ENCODE data around the gene HAGHL. TPM values are rescaled to one million over a fixed set of nuclear protein-coding genes. Genes with fewer than 3 reads are reported as not detected.

Gene HAGHL
- total RNA-seq, 4 donors from 2014 or later: 4.5 to 6.3 (median 6.0) TPM

GRCh38 chr16:683396-684070 is 43.4 kb upstream of the HAGHL start:
- no peak for DNase-seq (ENCODE audit: low spot score in 2 of 2)
- intact Hi-C loops (cut with DNase I; ENCODE audit: low total_unique reads): no loop called here
- peak overlapping the region; percentile 37 for H3K4me3 ChIP-seq (ENCODE audit: low read depth, poor library complexity, severe bottlenecking)
- TF ChIP-seq CTCF (IDR thresholded peaks at IDR 0.05) (no peak), POLR2A (IDR thresholded peaks at IDR 0.05) (no peak)
- WGBS, 2 donors: 17 to 35% methylated on average over 21 to 30 of the region's 57 CpGs

- 0 to 2% methylated on average over 5 to 33 of the region's 91 CpGs for WGBS, 2 donors
- TF ChIP-seq POLR2A (IDR thresholded peaks at IDR 0.05) (no peak), CTCF (IDR thresholded peaks at IDR 0.05) (no peak)
- intact Hi-C loops (cut with DNase I; ENCODE audit: low total_unique reads): no loop called here
- H3K4me3 ChIP-seq (ENCODE audit: low read depth, poor library complexity, severe bottlenecking): peak within 1 kb of the TSS; percentile 37
- peak; percentile 96 to 99 for DNase-seq (ENCODE audit: low spot score in 2 of 2)
Measured at GRCh38 chr16:684071-684794, 42.7 kb upstream of the HAGHL start, which contains the start of gene JMJD8. JMJD8 (minus strand) TSS chr16:684334; CDS start chr16:684319, 15 bp downstream.

GRCh38 chr16:684961-685696 is 41.8 kb upstream of the HAGHL start:
- WGBS, 2 donors: 78 to 84% methylated on average over 55 to 58 of the region's 61 CpGs
- DNase-seq (ENCODE audit: low spot score in 2 of 2): no peak
- no peak for TF ChIP-seq POLR2A (IDR thresholded peaks at IDR 0.05)
- TF ChIP-seq CTCF (IDR thresholded peaks at IDR 0.05): no peak
- no peak overlapping the region for H3K4me3 ChIP-seq (ENCODE audit: low read depth, poor library complexity, severe bottlenecking)
- intact Hi-C loops (cut with DNase I; ENCODE audit: low total_unique reads): no loop called here

GRCh38 chr16:685967-686366 is 40.9 kb upstream of the HAGHL start:
- no peak for DNase-seq (ENCODE audit: low spot score in 2 of 2)

More at GRCh38 chr16:685967-686366, 40.9 kb upstream of the HAGHL start:
- H3K4me3 ChIP-seq (ENCODE audit: low read depth, poor library complexity, severe bottlenecking): no peak overlapping the region
- 48 to 70% methylated on average over 7 to 10 of the region's 10 CpGs for WGBS, 2 donors
- TF ChIP-seq CTCF (IDR thresholded peaks at IDR 0.05): no peak
- no peak for TF ChIP-seq POLR2A (IDR thresholded peaks at IDR 0.05)
- intact Hi-C loops (cut with DNase I; ENCODE audit: low total_unique reads): no loop called here
